GM23338 (cell line): ENCODE results near the gene RSPO1. TPM values are rescaled to one million over a fixed set of nuclear protein-coding genes. Genes with fewer than 3 reads are reported as not detected.

Source experiments
- ATAC-seq: fragments of 200-7000 bp; cut with Tn5 transposase; 3 replicates; pipeline ENCODE4 v1.9.1; 2020
- DNase-seq: peaks from one replicate; pipeline ENCODE4 v3.0.0-alpha.2; 2015; ENCODE audit warnings: low spot score
- H2AFZ ChIP-seq: fragments of 200-600 bp; sonication (generic); 2 replicates; pipeline ENCODE4 v1.8.0; 2016; ENCODE audit warnings: antibody characterized with exemption, mild to moderate bottlenecking, moderate library complexity
- H3F3A ChIP-seq: fragments of 200-600 bp; sonication (generic); replicated peaks from 2 replicates; pipeline ENCODE4 v1.8.0; 2017; ENCODE audit warnings: antibody characterized with exemption, mixed run types, low read depth
- H3K27ac ChIP-seq: fragments of 200-600 bp; sonication (generic); 2 replicates; pipeline ENCODE4 v1.6.1; 2016; ENCODE audit warnings: low read depth
- H3K27me3 ChIP-seq: fragments of 200-600 bp; sonication (generic); 2 replicates; pipeline ENCODE4 v1.8.0; 2016; ENCODE audit warnings: mild to moderate bottlenecking, mixed run types, moderate library complexity; ENCODE audit not compliant: insufficient read depth
- H3K36me3 ChIP-seq: fragments of 200-600 bp; sonication (generic); 2 replicates; pipeline ENCODE4 v1.8.0; 2016; ENCODE audit warnings: mild to moderate bottlenecking; ENCODE audit not compliant: insufficient read depth
- H3K4me1 ChIP-seq: fragments of 200-600 bp; sonication (generic); 2 replicates; pipeline ENCODE4 v1.8.0; 2016; ENCODE audit warnings: mild to moderate bottlenecking, moderate library complexity; ENCODE audit not compliant: insufficient read depth
- H3K4me2 ChIP-seq: fragments of 200-600 bp; sonication (generic); 2 replicates; pipeline ENCODE4 v1.7.1; 2017; ENCODE audit warnings: mixed run types
- H3K4me3 ChIP-seq: fragments of 200-600 bp; sonication (generic); 2 replicates; pipeline ENCODE4 v1.6.1; 2016; ENCODE audit warnings: mixed run types
- H3K79me2 ChIP-seq: fragments of 200-600 bp; sonication (generic); replicated peaks from 2 replicates; pipeline ENCODE4 v1.8.0; 2017; ENCODE audit warnings: mild to moderate bottlenecking; ENCODE audit not compliant: insufficient read depth
- H3K9me2 ChIP-seq: fragments of 200-600 bp; sonication (generic); 2 replicates; pipeline ENCODE4 v1.8.0; 2017; ENCODE audit not compliant: insufficient read depth
- H4K20me1 ChIP-seq: fragments of 200-600 bp; sonication (generic); replicated peaks from 2 replicates; pipeline ENCODE4 v1.8.0; 2017; ENCODE audit warnings: mild to moderate bottlenecking; ENCODE audit not compliant: insufficient read depth
- H3K27ac Mint-ChIP-seq: 2 replicates; pipeline ENCODE4 v1.8.0; 2020; ENCODE audit warnings: inconsistent platforms, mild to moderate bottlenecking, moderate library complexity, mixed read lengths
- H3K27me3 Mint-ChIP-seq: 3 replicates; pipeline ENCODE4 v1.8.0; 2022; ENCODE audit warnings: low read depth, mild to moderate bottlenecking, moderate library complexity, mixed read lengths, inconsistent platforms; ENCODE audit not compliant: insufficient read depth, poor library complexity
- H3K36me3 Mint-ChIP-seq: 3 replicates; pipeline ENCODE4 v1.8.0; 2021; ENCODE audit warnings: low read depth, mild to moderate bottlenecking, inconsistent platforms, moderate library complexity, mixed read lengths
- H3K4me1 Mint-ChIP-seq: 3 replicates; pipeline ENCODE4 v1.8.0; 2020; ENCODE audit warnings: mild to moderate bottlenecking, inconsistent platforms, mixed read lengths
- H3K4me3 Mint-ChIP-seq: 3 replicates; pipeline ENCODE4 v1.8.0; 2021; ENCODE audit warnings: moderate library complexity, mild to moderate bottlenecking, inconsistent platforms, mixed read lengths
- H3K9me3 Mint-ChIP-seq: 3 replicates; pipeline ENCODE4 v1.8.0; 2020; ENCODE audit warnings: moderate library complexity, mild to moderate bottlenecking, inconsistent platforms, mixed read lengths
- CREB1 ChIP-seq: fragments of 250-450 bp; sonication (Bioruptor Pico); IDR thresholded peaks from 2 replicates; pipeline ENCODE4 v1.5.0; 2020; ENCODE audit warnings: low read depth, mild to moderate bottlenecking, moderate library complexity
- CTCF ChIP-seq, 2 experiments: fragments of 200-600 bp in 1 of 2; sonication (generic) in 1 of 2; conservative IDR thresholded peaks; 2 replicates each; pipeline versions ENCODE4 v1.5.1 to v1.6.1; 2016 to 2017; ENCODE audit warnings: antibody characterized with exemption in 2 of 2, low read depth in 2 of 2, mild to moderate bottlenecking in 2 of 2, moderate library complexity in 1 of 2
- ETS1 ChIP-seq: IDR thresholded peaks from 2 replicates; pipeline ENCODE4 v1.6.1; 2016; ENCODE audit warnings: antibody characterized with exemption
- EZH2 ChIP-seq: fragments of 200-600 bp; sonication (generic); IDR thresholded peaks from one replicate; pipeline ENCODE4 v1.8.0; 2017; ENCODE audit warnings: antibody characterized with exemption, mild to moderate bottlenecking, low read depth; ENCODE audit not compliant: unreplicated experiment
- EZH2phosphoT487 ChIP-seq: fragments of 200-600 bp; sonication (generic); IDR thresholded peaks from one replicate; pipeline ENCODE4 v1.8.1; 2018; ENCODE audit warnings: antibody characterized with exemption; ENCODE audit not compliant: unreplicated experiment
- JUNB ChIP-seq: IDR thresholded peaks from one replicate; pipeline ENCODE4 v1.6.1; 2016; ENCODE audit warnings: antibody characterized with exemption; ENCODE audit not compliant: unreplicated experiment
- NANOG ChIP-seq: IDR thresholded peaks from 2 replicates; pipeline ENCODE4 v1.6.1; 2016; ENCODE audit warnings: antibody characterized with exemption, borderline replicate concordance
- POLR2AphosphoS5 ChIP-seq: IDR thresholded peaks from 2 replicates; pipeline ENCODE4 v1.6.1; 2016; ENCODE audit warnings: antibody characterized with exemption, low read depth
- STAT1 ChIP-seq: IDR thresholded peaks from one replicate; pipeline ENCODE4 v1.6.1; 2016; ENCODE audit warnings: antibody characterized with exemption; ENCODE audit not compliant: unreplicated experiment
- ZNF114 ChIP-seq: fragments of 250-450 bp; sonication (Bioruptor Pico); IDR thresholded peaks from 2 replicates; pipeline ENCODE4 v1.5.0; 2020; ENCODE audit warnings: mild to moderate bottlenecking, moderate library complexity
- ZNF462 ChIP-seq: fragments of 250-450 bp; sonication (Bioruptor Pico); IDR thresholded peaks from 2 replicates; pipeline ENCODE4 v1.5.0; 2020; ENCODE audit warnings: mild to moderate bottlenecking, moderate library complexity
- polyA plus RNA-seq: library from polyadenylated mRNA; unstranded; fragments of >200 nt; fragmentation: Nextera tagmentation; extraction: Ambion mirVana; gene quantifications from 2 replicates; pipeline ENCODE4 v1.2.1, GENCODE V29; 2016
- total RNA-seq: library from RNA; depleted of rRNA; stranded (reverse); fragments of >200 nt; shearing (Covaris generic); gene quantifications from 2 replicates; pipeline ENCODE4 v1.2.3, GENCODE V29; 2014

Gene RSPO1
- total and polyA plus RNA-seq, 2 experiments from 2014 or later = 0.11 TPM; not detected in 1

- Histone ChIP-seq H4K20me1 (no peaks in the 10 kb centered on the region), H3K79me2 (no peaks in the 10 kb centered on the region), H3K4me1 (no peaks in the 10 kb centered on the region), H3K9me2 (no peaks in the 10 kb centered on the region), H3K4me3 (no peak overlapping the region), H3K27me3 (peaks cover 16% of the 10 kb centered on the region), H3K36me3 (no peaks in the 10 kb centered on the region), H3K4me2 (no peak overlapping the region), H3K27ac (no peak overlapping the region), H2AFZ (no peak overlapping the region), H3F3A (no peaks in the 10 kb centered on the region)
- no peak for TF ChIP-seq POLR2AphosphoS5
- no peak for TF ChIP-seq STAT1
- no peak for TF ChIP-seq ETS1
- ATAC-seq (no peak), DNase-seq (no peak)
- H3K9me3 Mint-ChIP-seq = no peaks in the 10 kb centered on the region
- H3K27ac Mint-ChIP-seq = no peak overlapping the region
- H3K4me3 Mint-ChIP-seq = no peak overlapping the region
- peaks cover 3% of the 10 kb centered on the region; the same call in 2 of the 3 replicates for H3K4me1 Mint-ChIP-seq
- peaks cover 19% of the 10 kb centered on the region for H3K27me3 Mint-ChIP-seq
- no peaks in the 10 kb centered on the region for H3K36me3 Mint-ChIP-seq
Measured at GRCh38 chr1:37647281-37647680, 12.6 kb upstream of the RSPO1 start.

GRCh38 chr1:37641059-37641458 lies 6.4 kb upstream of the RSPO1 start:
- no peak for DNase-seq
- no peak for TF ChIP-seq CREB1 (CRISPR knock-in tag)
- TF ChIP-seq ZNF462 = no peak
- no peak for TF ChIP-seq EZH2
- no peak for TF ChIP-seq POLR2AphosphoS5
- no peak for TF ChIP-seq ZNF114 (CRISPR knock-in tag)
- TF ChIP-seq CTCF (conservative IDR thresholded peaks at IDR 0.05; ENCODE audit: low read depth in 2 of 2) = no peak
- no peak for TF ChIP-seq ETS1
- TF ChIP-seq NANOG = no peak
- no peak for TF ChIP-seq JUNB
- TF ChIP-seq EZH2phosphoT487 = no peak
- Histone ChIP-seq H3K79me2 (no peaks in the 10 kb centered on the region), H3K27me3 (peaks cover 76% of the 10 kb centered on the region), H3K9me2 (0 out of 2 replicates have a peak, but pooled peaks cover 3% of the 10 kb centered on the region), H2AFZ (no peak overlapping the region), H3F3A (no peaks in the 10 kb centered on the region), H3K36me3 (no peaks in the 10 kb centered on the region), H3K4me2 (no peak overlapping the region), H3K4me1 (no peaks in the 10 kb centered on the region), H3K27ac (no peak overlapping the region), H3K4me3 (no peak overlapping the region), H4K20me1 (no peaks in the 10 kb centered on the region)
- Mint-ChIP-seq H3K27me3 (peaks cover 30% of the 10 kb centered on the region), H3K4me1 (no peaks in the 10 kb centered on the region), H3K27ac (no peak overlapping the region), H3K4me3 (no peak overlapping the region), H3K9me3 (no peaks in the 10 kb centered on the region), H3K36me3 (no peaks in the 10 kb centered on the region)
- ATAC-seq = no peak
